ENCODE measurements around the gene IL17RA. TPM values are rescaled to one million over a fixed set of nuclear protein-coding genes. Genes with fewer than 3 reads are reported as not detected.

IL17RA gene
- total and polyA plus RNA-seq, 4 donors: 3.1 to 9.0 (median 4.4) TPM

DNA sequence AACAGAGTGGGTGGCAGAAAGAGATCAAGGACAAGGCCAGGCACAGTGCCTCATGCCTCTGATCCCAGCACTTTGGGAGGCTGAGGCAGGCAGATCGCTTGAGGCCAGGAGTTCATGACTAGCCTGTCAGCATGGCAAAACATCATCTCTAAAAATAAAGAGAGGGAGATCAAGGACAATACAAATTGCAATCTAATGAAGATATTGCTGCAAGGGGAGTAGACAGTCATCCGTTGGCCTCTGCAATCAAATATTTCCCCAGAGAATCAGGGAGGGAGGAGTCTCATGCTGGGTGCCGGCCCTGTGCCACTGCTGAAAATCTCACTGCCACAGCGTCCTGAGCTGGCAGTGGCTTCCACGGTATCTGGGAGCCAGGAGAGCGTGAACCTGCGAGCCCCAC is 19.4 kb upstream of the IL17RA start:
- H3K27ac ChIP-seq (ENCODE audit: low read depth in 1 of 2, low read length in 2 of 2): no peak overlapping the region
- no peak for DNase-seq (ENCODE audit: low spot score)
- H3K4me1 ChIP-seq (ENCODE audit: control insufficient read depth in 4 of 4, insufficient read depth in 4 of 4, low read length in 3 of 4): no peaks in the 10 kb centered on the region
- TF ChIP-seq, protein P1, sequence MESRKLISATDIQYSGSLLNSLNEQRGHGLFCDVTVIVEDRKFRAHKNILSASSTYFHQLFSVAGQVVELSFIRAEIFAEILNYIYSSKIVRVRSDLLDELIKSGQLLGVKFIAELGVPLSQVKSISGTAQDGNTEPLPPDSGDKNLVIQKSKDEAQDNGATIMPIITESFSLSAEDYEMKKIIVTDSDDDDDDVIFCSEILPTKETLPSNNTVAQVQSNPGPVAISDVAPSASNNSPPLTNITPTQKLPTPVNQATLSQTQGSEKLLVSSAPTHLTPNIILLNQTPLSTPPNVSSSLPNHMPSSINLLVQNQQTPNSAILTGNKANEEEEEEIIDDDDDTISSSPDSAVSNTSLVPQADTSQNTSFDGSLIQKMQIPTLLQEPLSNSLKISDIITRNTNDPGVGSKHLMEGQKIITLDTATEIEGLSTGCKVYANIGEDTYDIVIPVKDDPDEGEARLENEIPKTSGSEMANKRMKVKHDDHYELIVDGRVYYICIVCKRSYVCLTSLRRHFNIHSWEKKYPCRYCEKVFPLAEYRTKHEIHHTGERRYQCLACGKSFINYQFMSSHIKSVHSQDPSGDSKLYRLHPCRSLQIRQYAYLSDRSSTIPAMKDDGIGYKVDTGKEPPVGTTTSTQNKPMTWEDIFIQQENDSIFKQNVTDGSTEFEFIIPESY (IDR thresholded peaks at IDR 0.05): no peak
- no peak for TF ChIP-seq NR2F2 (IDR thresholded peaks at IDR 0.05)
- no peak for TF ChIP-seq EGR1 (IDR thresholded peaks at IDR 0.05; ENCODE audit: low read depth in 2 of 2)
- TF ChIP-seq, protein P2, sequence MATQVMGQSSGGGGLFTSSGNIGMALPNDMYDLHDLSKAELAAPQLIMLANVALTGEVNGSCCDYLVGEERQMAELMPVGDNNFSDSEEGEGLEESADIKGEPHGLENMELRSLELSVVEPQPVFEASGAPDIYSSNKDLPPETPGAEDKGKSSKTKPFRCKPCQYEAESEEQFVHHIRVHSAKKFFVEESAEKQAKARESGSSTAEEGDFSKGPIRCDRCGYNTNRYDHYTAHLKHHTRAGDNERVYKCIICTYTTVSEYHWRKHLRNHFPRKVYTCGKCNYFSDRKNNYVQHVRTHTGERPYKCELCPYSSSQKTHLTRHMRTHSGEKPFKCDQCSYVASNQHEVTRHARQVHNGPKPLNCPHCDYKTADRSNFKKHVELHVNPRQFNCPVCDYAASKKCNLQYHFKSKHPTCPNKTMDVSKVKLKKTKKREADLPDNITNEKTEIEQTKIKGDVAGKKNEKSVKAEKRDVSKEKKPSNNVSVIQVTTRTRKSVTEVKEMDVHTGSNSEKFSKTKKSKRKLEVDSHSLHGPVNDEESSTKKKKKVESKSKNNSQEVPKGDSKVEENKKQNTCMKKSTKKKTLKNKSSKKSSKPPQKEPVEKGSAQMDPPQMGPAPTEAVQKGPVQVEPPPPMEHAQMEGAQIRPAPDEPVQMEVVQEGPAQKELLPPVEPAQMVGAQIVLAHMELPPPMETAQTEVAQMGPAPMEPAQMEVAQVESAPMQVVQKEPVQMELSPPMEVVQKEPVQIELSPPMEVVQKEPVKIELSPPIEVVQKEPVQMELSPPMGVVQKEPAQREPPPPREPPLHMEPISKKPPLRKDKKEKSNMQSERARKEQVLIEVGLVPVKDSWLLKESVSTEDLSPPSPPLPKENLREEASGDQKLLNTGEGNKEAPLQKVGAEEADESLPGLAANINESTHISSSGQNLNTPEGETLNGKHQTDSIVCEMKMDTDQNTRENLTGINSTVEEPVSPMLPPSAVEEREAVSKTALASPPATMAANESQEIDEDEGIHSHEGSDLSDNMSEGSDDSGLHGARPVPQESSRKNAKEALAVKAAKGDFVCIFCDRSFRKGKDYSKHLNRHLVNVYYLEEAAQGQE (IDR thresholded peaks at IDR 0.05): no peak
- TF ChIP-seq JUND (IDR thresholded peaks at IDR 0.05): no peak
- TF ChIP-seq, protein P3, sequence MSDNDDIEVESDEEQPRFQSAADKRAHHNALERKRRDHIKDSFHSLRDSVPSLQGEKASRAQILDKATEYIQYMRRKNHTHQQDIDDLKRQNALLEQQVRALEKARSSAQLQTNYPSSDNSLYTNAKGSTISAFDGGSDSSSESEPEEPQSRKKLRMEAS (IDR thresholded peaks at IDR 0.05): no peak
- no peak for TF ChIP-seq FOXA2 (IDR thresholded peaks at IDR 0.05)
- TF ChIP-seq YY1 (IDR thresholded peaks at IDR 0.05): no peak
- TF ChIP-seq, protein P4, sequence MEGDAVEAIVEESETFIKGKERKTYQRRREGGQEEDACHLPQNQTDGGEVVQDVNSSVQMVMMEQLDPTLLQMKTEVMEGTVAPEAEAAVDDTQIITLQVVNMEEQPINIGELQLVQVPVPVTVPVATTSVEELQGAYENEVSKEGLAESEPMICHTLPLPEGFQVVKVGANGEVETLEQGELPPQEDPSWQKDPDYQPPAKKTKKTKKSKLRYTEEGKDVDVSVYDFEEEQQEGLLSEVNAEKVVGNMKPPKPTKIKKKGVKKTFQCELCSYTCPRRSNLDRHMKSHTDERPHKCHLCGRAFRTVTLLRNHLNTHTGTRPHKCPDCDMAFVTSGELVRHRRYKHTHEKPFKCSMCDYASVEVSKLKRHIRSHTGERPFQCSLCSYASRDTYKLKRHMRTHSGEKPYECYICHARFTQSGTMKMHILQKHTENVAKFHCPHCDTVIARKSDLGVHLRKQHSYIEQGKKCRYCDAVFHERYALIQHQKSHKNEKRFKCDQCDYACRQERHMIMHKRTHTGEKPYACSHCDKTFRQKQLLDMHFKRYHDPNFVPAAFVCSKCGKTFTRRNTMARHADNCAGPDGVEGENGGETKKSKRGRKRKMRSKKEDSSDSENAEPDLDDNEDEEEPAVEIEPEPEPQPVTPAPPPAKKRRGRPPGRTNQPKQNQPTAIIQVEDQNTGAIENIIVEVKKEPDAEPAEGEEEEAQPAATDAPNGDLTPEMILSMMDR (IDR thresholded peaks at IDR 0.05; ENCODE audit: low read depth, low read length, missing input control): no peak
- TF ChIP-seq, protein P5, sequence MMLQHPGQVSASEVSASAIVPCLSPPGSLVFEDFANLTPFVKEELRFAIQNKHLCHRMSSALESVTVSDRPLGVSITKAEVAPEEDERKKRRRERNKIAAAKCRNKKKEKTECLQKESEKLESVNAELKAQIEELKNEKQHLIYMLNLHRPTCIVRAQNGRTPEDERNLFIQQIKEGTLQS (IDR thresholded peaks at IDR 0.05): no peak
- TF ChIP-seq RXRA (IDR thresholded peaks at IDR 0.05): no peak
- TF ChIP-seq FOXA1 (IDR thresholded peaks at IDR 0.05): no peak
- TF ChIP-seq HNF4G (IDR thresholded peaks at IDR 0.05): no peak
- no peak for TF ChIP-seq TAF1 (conservative IDR thresholded peaks at IDR 0.05)
- TF ChIP-seq RAD21 (IDR thresholded peaks at IDR 0.05): no peak
- no peak for TF ChIP-seq GABPA (IDR thresholded peaks at IDR 0.05 in 1 of 2, conservative IDR thresholded peaks at IDR 0.05 in 1 of 2)
- no peak for TF ChIP-seq HNF4A (conservative IDR thresholded peaks at IDR 0.05)
- no peak for TF ChIP-seq SP1 (IDR thresholded peaks at IDR 0.05)
- no peak overlapping the region for H3K9ac ChIP-seq (ENCODE audit: low read depth in 1 of 2, low read length in 2 of 2)
- no peaks in the 10 kb centered on the region for H3K9me3 ChIP-seq (ENCODE audit: control insufficient read depth in 4 of 4, low read length in 3 of 4)
- 69% methylated on average over 7 of the region's 7 CpGs for WGBS
- H3K27me3 ChIP-seq (ENCODE audit: control insufficient read depth in 4 of 4, insufficient read depth in 4 of 4, low read length in 3 of 4): no peaks in the 10 kb centered on the region
- H3K4me3 ChIP-seq (ENCODE audit: low read depth in 1 of 3, low read length in 3 of 3): no peak overlapping the region
- H3K36me3 ChIP-seq (ENCODE audit: control insufficient read depth in 4 of 4, insufficient read depth in 3 of 4, low read depth in 1 of 4, low read length in 3 of 4): no peaks in the 10 kb centered on the region
